GM12874 (cell line): ENCODE measurements around the gene CEP63.

Source experiments
- TF ChIP-seq, protein P1 (sequence below): IDR thresholded peaks from 2 replicates; pipeline ENCODE4 v1.5.1; 2011; ENCODE audit warnings: low read depth, mild to moderate bottlenecking, control low read depth, low read length, moderate library complexity; ENCODE audit not compliant: insufficient read depth

Gene CEP63

DNA sequence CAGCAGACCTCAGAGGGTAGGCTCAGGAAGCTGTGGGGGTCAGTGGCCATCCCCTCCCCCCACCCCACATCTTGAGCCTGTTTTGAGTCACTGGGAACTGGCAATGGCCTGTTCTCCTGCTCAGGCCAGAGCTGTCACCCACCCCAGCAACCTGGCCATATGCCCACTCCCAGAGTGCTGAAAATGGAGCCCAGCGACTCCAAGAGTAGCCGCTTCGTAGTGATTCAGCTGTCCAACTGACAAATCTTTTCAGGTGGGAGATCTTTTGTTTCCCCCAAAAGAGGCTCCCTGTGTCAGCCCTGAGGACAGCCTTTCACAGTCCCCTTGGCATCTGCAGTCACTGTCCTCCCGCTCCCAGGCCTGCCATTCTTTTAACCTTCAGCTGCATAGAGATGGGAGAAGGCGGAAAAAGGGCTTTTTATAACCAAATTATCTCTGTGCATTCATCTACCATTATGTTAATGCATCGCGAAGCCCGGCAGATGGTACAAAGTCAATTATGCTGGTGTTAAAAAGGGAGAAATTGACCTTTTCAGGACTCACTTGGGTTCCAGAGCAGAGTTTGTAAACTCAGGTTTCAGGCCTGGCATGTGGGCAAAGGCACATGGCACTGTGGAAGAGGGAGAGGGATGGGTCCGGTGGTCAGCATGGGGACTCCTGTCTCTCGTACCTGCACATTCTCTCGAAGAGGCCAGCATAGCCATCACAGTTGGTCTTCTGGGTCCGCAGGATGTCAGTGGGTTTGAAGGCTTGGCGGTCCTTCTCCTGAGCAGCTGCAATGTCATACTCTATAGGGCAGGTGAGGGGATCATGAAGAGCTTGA, 132.8 kb downstream of the CEP63 start:
- TF ChIP-seq, protein P1, sequence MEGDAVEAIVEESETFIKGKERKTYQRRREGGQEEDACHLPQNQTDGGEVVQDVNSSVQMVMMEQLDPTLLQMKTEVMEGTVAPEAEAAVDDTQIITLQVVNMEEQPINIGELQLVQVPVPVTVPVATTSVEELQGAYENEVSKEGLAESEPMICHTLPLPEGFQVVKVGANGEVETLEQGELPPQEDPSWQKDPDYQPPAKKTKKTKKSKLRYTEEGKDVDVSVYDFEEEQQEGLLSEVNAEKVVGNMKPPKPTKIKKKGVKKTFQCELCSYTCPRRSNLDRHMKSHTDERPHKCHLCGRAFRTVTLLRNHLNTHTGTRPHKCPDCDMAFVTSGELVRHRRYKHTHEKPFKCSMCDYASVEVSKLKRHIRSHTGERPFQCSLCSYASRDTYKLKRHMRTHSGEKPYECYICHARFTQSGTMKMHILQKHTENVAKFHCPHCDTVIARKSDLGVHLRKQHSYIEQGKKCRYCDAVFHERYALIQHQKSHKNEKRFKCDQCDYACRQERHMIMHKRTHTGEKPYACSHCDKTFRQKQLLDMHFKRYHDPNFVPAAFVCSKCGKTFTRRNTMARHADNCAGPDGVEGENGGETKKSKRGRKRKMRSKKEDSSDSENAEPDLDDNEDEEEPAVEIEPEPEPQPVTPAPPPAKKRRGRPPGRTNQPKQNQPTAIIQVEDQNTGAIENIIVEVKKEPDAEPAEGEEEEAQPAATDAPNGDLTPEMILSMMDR, result no peak

DNA sequence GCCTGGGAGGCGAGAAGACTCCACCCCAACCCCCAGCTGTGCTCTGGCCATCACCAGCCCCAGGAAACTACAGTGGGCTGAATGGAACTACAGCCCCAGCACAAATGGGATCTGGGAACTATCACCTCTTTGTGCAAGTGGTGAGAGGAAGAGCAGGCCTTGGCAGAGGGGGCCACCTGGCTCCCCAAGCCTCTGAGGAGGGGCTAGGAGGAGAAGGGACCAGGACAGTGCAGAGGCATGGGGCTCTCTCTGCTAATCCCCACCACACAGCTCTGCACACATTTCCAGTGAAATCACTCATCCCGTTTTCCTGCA, 133.4 kb downstream of the CEP63 start:
- TF ChIP-seq, protein P1, result no peak

DNA sequence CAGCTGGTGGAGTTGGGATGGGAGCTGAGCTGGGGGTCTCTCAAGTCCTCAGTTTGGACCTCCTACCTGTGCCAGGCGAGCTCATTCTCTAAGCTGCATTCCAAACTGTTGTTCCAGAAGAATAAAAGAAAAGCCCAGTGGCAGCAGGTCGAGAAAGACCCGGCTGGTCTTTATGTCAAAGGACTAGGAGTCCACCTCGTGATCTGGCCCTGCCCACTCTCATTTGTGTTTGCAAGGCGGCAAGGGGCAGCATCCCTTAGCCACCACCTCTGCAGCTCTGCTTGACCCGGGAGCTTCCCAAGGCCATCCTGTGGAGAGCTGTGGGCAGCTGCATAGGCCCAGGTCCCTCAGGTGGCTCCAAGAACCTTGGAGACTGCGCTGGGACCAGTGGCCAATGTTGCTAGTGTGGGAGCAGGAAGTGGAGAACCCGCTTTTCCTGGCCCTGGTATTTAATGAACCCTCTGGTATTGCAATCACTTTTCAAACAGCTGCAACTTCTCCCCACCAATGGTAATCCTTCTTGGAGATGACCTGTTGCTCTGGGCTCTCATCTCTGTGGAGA, 134.1 kb downstream of the CEP63 start:
- TF ChIP-seq, protein P1, result no peak

DNA sequence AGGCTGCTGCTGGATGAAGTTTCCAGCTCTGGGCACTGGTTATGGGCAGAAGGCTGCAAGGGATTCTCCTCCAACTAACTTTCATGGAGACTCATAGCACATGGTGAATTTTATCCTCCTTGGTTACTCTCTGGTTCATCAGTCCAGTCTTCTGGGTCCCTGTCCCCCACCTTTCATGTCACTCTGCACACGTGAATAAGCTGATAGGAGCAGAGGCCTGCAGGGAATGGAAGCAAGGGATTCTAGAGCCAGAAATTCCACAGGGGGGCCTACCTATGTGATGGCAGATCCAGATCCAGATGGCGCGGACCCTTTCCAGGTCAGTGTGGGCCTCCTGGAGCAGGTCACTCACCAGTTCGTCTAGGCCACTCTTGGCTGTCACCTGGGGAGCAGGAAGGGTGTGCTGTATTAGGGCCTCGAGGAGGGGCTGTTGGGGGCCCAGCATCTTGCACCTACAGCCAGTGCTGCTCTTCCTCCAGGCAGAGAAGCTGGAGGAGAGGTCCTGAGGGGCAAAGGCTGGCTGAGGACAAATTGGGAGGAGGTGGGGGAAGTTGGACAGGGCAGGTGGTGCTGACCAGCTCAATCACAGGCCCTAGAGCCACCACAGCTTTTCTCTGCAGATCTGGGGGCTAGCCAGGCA, 134.7 kb downstream of the CEP63 start:
- TF ChIP-seq, protein P1, result no peak

DNA sequence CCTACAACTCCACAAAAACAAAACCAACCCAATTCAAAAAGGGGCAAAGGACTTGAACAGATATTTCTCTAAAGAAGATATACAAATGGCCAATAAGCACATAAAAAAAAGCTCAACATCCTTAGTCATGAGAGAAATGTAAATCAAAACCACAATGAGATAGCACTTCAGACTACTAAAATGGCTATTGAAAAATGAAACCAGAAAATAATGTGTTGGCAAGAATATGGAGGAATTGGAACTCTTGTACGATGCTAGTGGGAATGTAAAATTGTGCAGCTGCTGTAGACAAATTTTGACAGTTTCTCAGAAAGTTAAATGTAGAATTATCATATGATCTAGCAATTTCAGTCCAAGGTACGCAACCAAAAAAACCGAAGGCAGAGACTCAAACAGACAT, 136.0 kb downstream of the CEP63 start:
- TF ChIP-seq, protein P1, result no peak

DNA sequence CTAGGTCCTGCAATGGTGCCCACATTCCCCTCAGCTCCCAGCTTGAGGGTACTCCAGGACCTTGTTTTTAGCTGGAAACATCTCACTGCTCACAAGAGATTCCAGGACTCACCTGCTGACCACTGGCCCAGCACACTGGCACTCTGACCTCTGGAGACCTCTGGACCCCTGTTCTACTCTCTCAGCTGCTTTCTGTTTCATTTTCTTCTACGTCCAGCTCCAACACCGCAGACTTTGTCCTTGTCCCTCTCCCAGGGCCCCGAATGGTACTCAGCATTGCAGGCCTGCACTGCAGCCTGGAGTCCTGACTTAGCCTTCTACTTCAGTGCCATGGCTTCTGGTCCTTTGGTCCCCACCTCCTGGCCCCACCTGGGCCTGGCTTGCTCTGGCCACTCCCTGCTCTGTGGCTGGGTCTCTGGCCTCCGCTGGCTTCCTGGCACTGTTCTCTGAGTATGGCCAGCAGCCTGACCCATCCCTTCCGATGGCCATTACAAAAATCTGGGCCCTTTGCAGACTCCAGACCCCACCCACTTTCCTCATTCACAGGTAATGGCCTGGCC, 137.0 kb downstream of the CEP63 start:
- TF ChIP-seq, protein P1, result no peak

DNA sequence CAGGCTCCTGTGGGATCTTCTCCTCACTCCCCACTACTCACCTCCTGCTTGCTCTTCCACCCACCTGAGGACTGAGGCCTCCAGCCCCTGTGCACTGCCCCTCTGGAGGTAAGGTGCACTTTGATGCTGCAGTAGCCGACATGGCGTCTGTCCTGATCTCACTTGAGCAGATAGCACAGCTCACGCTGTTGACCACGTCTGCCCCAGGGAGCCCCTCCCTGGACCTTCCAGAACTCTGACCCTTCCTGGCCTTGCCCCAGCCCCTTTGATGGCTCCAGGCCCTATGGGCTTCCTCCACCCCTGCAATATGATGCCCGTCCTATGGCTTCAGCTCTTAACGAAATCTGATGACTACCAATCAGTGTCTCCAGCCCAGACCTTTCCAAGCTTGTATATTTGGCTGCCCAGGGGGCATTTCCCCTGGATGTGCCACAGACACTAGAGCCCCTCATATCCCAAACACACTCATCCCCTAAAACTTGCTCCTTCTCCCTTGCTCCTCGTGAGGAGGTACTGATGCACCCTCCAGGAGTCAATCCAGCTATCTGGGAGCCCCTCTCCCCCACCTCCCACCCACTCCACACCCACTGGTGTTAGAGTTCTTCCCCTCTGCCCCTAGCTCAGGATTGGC, 137.9 kb downstream of the CEP63 start:
- TF ChIP-seq, protein P1, result no peak
